Lower leg skin (tissue), 3 donors: ENCODE data around the gene PLIN4.

Experiments used
- POLR2A ChIP-seq, 2 donors: fragments of 450-650 bp; IDR thresholded peaks; one replicate each; pipeline ENCODE4 v1.6.1; 2016 to 2017; ENCODE audit warnings: antibody characterized with exemption in 2 of 2, mild to moderate bottlenecking in 1 of 2, moderate library complexity in 1 of 2
- TF ChIP-seq, protein P1 (sequence below), 3 donors: fragments of 450-650 bp; IDR thresholded peaks; one replicate each; pipeline ENCODE4 v1.5.1; 2016; ENCODE audit warnings: antibody characterized with exemption in 3 of 3, mild to moderate bottlenecking in 3 of 3, moderate library complexity in 2 of 3

DNA sequence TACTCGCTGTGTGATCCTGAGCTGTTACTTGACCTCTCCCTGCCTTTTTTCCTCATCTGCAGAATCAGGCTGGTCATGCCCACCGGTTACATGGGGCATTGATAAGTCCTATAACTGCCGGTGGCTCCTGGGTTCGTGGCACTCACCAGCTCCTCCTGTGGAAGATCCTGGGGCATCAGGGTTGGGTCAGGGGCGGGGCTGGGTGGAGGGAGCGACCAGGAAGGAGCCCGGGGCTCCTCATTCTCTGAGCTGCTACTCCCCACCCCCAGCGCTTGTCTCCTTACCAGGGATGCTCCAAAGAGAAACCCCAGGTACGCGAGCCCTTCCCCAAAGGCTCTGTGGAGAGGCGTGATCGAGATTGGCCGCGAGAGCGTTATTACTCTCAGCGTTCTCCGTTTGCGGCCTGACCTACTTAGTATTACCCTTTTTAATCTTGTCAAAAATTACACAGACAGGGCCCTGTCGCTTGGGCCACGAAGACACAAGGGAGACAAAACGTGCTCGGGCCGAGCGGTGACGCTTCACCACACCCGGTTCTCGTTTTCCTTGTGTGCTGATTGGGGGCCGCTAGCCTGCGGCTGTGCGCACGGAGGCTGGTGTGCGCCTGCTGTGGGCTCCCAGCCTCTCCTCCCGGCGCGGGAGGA lies 35.4 kb downstream of the PLIN4 start:
- TF ChIP-seq, protein P1, sequence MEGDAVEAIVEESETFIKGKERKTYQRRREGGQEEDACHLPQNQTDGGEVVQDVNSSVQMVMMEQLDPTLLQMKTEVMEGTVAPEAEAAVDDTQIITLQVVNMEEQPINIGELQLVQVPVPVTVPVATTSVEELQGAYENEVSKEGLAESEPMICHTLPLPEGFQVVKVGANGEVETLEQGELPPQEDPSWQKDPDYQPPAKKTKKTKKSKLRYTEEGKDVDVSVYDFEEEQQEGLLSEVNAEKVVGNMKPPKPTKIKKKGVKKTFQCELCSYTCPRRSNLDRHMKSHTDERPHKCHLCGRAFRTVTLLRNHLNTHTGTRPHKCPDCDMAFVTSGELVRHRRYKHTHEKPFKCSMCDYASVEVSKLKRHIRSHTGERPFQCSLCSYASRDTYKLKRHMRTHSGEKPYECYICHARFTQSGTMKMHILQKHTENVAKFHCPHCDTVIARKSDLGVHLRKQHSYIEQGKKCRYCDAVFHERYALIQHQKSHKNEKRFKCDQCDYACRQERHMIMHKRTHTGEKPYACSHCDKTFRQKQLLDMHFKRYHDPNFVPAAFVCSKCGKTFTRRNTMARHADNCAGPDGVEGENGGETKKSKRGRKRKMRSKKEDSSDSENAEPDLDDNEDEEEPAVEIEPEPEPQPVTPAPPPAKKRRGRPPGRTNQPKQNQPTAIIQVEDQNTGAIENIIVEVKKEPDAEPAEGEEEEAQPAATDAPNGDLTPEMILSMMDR (IDR thresholded peaks at IDR 0.05) = no peak
- no peak for TF ChIP-seq POLR2A (IDR thresholded peaks at IDR 0.05)
